Erythroblast (primary cell): ENCODE data around the gene CFAP61.

Experiments
- GATA1 ChIP-seq: IDR thresholded peaks from 2 replicates; pipeline ENCODE4 v1.6.1; 2011; ENCODE audit warnings: low read depth, mild to moderate bottlenecking, control low read depth, low read length, moderate library complexity
- POLR2A ChIP-seq: IDR thresholded peaks from 2 replicates; pipeline ENCODE4 v1.6.1; 2011; ENCODE audit warnings: mild to moderate bottlenecking, low read length

- TF ChIP-seq POLR2A (no peak), GATA1 (no peak)
Observed at GRCh38 chr20:20231528-20232298, 179.4 kb downstream of the CFAP61 start.
